ENCODE data around the gene DAZ3.
"Not testable (repeated sequence)": the region's sequence is repeated elsewhere in the genome, so short reads cannot be mapped to it uniquely, and the experiment has no call there.

Gene DAZ3, protein sequence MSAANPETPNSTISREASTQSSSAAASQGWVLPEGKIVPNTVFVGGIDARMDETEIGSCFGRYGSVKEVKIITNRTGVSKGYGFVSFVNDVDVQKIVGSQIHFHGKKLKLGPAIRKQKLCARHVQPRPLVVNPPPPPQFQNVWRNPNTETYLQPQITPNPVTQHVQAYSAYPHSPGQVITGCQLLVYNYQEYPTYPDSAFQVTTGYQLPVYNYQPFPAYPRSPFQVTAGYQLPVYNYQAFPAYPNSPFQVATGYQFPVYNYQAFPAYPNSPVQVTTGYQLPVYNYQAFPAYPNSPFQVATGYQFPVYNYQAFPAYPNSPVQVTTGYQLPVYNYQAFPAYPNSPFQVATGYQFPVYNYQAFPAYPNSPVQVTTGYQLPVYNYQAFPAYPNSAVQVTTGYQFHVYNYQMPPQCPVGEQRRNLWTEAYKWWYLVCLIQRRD

DNA sequence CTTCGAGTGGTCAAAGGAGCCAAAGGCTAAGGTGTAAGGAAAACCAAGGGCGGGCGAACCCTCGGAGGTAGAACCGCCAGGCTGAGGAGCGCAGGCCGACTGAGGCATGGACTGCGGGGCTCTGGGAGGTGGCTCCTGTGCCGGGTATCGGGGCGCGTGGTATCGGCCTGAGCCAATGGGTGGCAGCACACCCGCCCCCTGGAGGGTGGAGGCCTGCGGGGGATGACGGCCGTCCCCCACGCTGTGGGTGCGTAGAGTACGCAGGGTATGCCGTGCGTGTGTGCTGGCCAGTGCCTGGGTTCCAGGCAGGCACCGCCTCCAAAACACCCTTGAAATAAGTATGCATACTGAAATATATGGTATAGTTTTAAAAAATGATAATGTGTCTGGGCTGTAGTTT, at the start of gene DAZ3:
TSS of gene DAZ3 (minus strand) at position 101 of the 400 bp plus-strand sequence. CDS start 208 bp downstream, outside the sequence.
- H3K27ac ChIP-seq, H3K4me3 ChIP-seq: not testable (repeated sequence)

GRCh38 chrY:24833619-24834018, 20.4 kb upstream of the DAZ3 start, which contains the start of gene DAZ4:
TSS of gene DAZ4 (plus strand) at chrY:24833919. CDS start at chrY:24834127, 208 bp downstream.
- H3K27ac ChIP-seq, H3K4me3 ChIP-seq: not testable (repeated sequence)

- H3K4me3 ChIP-seq, H3K27ac ChIP-seq: not testable (repeated sequence)
Observed at GRCh38 chrY:24825069-24825468, 11.9 kb upstream of the DAZ3 start.

DNA sequence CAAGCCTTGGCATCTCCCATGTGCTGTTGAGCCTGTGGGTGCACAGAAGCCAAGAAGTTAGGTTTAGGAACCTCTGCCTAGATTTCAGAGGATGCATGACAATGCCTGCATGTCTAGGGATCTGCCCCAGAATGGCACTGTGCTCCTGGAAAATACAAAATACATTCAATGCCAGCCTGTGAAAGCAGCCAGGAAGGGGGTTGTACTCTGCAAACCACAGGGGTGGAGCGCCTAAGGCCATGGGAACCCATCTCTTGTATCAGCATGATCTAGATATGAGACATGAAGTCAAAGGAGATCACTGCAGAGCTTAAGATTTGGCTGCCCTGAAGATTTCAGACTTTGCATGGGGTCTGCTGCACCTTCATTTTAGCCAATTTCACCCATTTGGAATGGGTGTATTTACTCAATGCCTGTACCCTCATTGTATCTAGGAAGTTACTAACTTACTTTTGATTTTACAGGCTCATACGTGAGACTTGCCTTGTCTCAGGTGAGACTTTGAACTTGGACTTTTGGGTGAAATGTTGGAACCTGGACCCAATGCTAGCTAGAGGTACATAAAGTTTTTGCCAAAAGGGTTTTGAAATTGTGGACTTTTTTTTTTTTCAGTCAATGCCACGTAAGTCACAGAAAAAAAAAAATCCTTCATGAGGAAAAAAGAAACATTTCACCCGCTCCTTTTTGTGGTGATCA, 11.1 kb upstream of the DAZ3 start:
- not testable (repeated sequence) for H3K4me3 ChIP-seq, H3K27ac ChIP-seq

DNA sequence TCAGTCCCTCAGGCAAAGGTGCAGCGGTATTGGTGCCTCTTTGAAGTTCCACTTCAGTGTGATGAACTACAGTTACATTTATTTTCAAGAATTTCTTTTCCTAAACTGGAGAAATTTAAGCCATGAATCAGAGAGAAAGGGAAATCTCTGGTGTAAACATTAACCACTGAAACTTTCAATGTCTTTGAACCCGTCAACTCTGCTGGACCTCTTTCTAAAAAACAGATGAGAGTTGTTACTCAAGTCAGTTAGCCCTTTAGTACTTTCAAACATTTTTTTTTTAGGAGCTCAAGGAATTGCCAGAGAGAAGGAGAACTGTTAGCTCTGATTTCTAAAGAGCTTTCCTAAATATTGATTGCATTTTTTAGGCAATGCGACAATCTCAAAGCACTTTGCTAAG, 8.6 kb upstream of the DAZ3 start:
- H3K27ac ChIP-seq, H3K4me3 ChIP-seq: not testable (repeated sequence)

Data from skin epidermis (tissue), 12 donors.